NOMO-1 (cell line): Measurements from ENCODE around the gene DUSP8.

Source experiments
- DNase-seq, 2 experiments: peaks; one replicate each; lab custom pipeline; 2025; ENCODE audit not compliant: unreplicated experiment in 2 of 2; lab: John Stamatoyannopoulos, UW

Gene DUSP8

GRCh38 chr11:1567052-1567720 is 4.9 kb downstream of the DUSP8 start:
- no peak for DNase-seq

- no peak for DNase-seq
Measured at GRCh38 chr11:1566381-1567051, 5.6 kb downstream of the DUSP8 start.

- DNase-seq = no peak
Measured at GRCh38 chr11:1565904-1566247, 6.2 kb downstream of the DUSP8 start.

- DNase-seq = no peak
Measured at GRCh38 chr11:1565173-1565903, 6.7 kb downstream of the DUSP8 start.

GRCh38 chr11:1564535-1565172 is 7.4 kb downstream of the DUSP8 start:
- no peak for DNase-seq

GRCh38 chr11:1563697-1564534 is 8.2 kb downstream of the DUSP8 start:
- no peak for DNase-seq

- DNase-seq = no peak
Measured at GRCh38 chr11:1563149-1563638, 8.9 kb downstream of the DUSP8 start.

- no peak for DNase-seq
Measured at GRCh38 chr11:1562469-1563148, 9.5 kb downstream of the DUSP8 start.

- no peak for DNase-seq
Measured at GRCh38 chr11:1561955-1562354, 10.1 kb downstream of the DUSP8 start.

GRCh38 chr11:1561266-1561665 is 10.8 kb downstream of the DUSP8 start:
- DNase-seq = no peak

GRCh38 chr11:1560649-1561251 is 11.3 kb downstream of the DUSP8 start:
- DNase-seq = no peak

- DNase-seq = no peak
Measured at GRCh38 chr11:1560002-1560648, 11.9 kb downstream of the DUSP8 start.

- no peak for DNase-seq
Measured at GRCh38 chr11:1559111-1559951, 12.7 kb downstream of the DUSP8 start.

- DNase-seq = no peak
Measured at GRCh38 chr11:1558775-1559110, 13.3 kb downstream of the DUSP8 start.

- no peak for DNase-seq
Measured at GRCh38 chr11:1557904-1558774, 13.9 kb downstream of the DUSP8 start.

- no peak for DNase-seq
Measured at GRCh38 chr11:1557051-1557884, 14.8 kb downstream of the DUSP8 start.
